ENCODE measurements around the gene THBS1.

THBS1 gene

GRCh38 chr15:39581793-39582285, 960 bp downstream of the THBS1 start:
- peaks cover 53 to 56% of the 10 kb centered on the region in 2 donors for H3K27me3 Mint-ChIP-seq
- H3K4me1 Mint-ChIP-seq, result peaks cover 7 to 16% of the 10 kb centered on the region in 2 donors
- no peak for DNase-seq
- H3K4me3 Mint-ChIP-seq, result peak overlapping the region; percentile 11 to 78
- no peaks in the 10 kb centered on the region for H3K9me3 Mint-ChIP-seq
- ATAC-seq (replicated peaks), result no peak
- H3K27ac Mint-ChIP-seq, result no peak overlapping the region
- H3K36me3 Mint-ChIP-seq, result no peaks in the 10 kb centered on the region

DNA sequence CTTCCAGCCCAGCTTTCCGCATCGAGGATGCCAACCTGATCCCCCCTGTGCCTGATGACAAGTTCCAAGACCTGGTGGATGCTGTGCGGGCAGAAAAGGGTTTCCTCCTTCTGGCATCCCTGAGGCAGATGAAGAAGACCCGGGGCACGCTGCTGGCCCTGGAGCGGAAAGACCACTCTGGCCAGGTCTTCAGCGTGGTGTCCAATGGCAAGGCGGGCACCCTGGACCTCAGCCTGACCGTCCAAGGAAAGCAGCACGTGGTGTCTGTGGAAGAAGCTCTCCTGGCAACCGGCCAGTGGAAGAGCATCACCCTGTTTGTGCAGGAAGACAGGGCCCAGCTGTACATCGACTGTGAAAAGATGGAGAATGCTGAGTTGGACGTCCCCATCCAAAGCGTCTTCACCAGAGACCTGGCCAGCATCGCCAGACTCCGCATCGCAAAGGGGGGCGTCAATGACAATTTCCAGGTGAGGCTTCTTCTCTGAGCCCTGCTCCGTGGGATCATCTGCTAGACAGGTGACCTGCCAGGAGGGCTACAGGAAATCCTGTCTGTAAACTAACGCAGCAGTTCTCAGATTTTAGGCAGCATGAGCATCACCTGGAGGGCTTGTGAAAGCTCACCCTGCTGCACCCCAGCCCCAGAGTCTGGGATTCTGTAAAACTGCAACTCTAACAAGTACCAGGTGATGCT, 1.6 kb downstream of the THBS1 start:
- Mint-ChIP-seq H3K27me3 (peaks cover 49 to 56% of the 10 kb centered on the region in 2 donors), H3K4me3 (no peak overlapping the region), H3K4me1 (peaks cover 7 to 16% of the 10 kb centered on the region in 2 donors), H3K9me3 (no peaks in the 10 kb centered on the region), H3K36me3 (no peaks in the 10 kb centered on the region), H3K27ac (no peak overlapping the region)
- DNase-seq (no peak), ATAC-seq (replicated peaks) (no peak)

GRCh38 chr15:39582977-39583595, 2.2 kb downstream of the THBS1 start:
- Mint-ChIP-seq H3K4me3 (no peak overlapping the region), H3K27ac (no peak overlapping the region), H3K4me1 (peaks cover 7 to 16% of the 10 kb centered on the region in 2 donors), H3K27me3 (peaks cover 49 to 56% of the 10 kb centered on the region in 2 donors), H3K36me3 (no peaks in the 10 kb centered on the region), H3K9me3 (no peaks in the 10 kb centered on the region)
- ATAC-seq (replicated peaks) (no peak), DNase-seq (no peak)

- Mint-ChIP-seq H3K4me3 (no peak overlapping the region), H3K36me3 (no peaks in the 10 kb centered on the region), H3K27ac (no peak overlapping the region), H3K9me3 (no peaks in the 10 kb centered on the region), H3K27me3 (peaks cover 48 to 55% of the 10 kb centered on the region in 2 donors), H3K4me1 (peaks cover 7 to 16% of the 10 kb centered on the region in 2 donors)
- no peak for ATAC-seq (replicated peaks)
- no peak for DNase-seq
Observed at GRCh38 chr15:39583596-39584265, 2.9 kb downstream of the THBS1 start.

- DNase-seq (no peak), ATAC-seq (replicated peaks) (no peak)
- Mint-ChIP-seq H3K36me3 (no peaks in the 10 kb centered on the region), H3K4me3 (no peak overlapping the region), H3K27ac (no peak overlapping the region), H3K27me3 (peaks cover 42 to 49% of the 10 kb centered on the region in 2 donors), H3K4me1 (peaks cover 7 to 16% of the 10 kb centered on the region in 2 donors), H3K9me3 (no peaks in the 10 kb centered on the region)
Observed at GRCh38 chr15:39584266-39584659, 3.4 kb downstream of the THBS1 start.

DNA sequence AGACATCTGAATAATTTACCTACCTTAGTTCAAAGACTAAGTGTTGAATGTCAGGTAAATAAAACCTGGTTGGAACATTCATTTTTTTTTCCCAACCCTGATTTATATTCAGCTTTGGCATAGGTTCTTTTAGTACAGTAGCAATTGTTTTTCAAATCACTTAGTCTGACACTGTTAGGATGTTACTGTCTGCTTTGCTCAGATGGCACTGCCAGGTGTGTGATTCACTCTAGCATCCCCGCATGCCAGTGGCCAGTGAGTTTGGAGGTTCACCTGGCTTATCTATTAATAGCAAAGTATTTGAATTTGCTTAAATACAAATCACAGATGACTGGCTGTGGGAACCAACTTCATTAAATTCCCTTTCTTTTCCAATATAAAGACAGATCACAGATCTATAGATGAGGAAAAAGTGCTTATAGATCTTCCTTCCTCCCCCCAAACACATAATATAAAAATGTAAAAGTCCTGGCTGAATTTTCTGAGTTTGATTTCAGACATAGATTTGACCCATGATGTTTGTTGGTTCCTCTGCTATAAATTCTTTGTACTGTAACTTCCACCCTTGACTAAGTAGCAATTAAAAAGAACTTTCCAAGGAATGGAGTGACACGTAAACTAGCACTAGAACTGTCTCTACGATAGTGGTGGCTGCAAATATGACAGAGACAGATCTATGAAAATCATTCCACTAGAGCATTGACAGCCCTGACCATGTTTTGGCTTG, 3.9 kb downstream of the THBS1 start:
- Mint-ChIP-seq H3K36me3 (no peaks in the 10 kb centered on the region), H3K4me3 (no peak overlapping the region), H3K27me3 (peaks cover 38 to 44% of the 10 kb centered on the region in 2 donors), H3K9me3 (no peaks in the 10 kb centered on the region), H3K4me1 (peaks cover 5 to 13% of the 10 kb centered on the region in 2 donors), H3K27ac (no peak overlapping the region)
- ATAC-seq (replicated peaks) (no peak), DNase-seq (no peak)

DNA sequence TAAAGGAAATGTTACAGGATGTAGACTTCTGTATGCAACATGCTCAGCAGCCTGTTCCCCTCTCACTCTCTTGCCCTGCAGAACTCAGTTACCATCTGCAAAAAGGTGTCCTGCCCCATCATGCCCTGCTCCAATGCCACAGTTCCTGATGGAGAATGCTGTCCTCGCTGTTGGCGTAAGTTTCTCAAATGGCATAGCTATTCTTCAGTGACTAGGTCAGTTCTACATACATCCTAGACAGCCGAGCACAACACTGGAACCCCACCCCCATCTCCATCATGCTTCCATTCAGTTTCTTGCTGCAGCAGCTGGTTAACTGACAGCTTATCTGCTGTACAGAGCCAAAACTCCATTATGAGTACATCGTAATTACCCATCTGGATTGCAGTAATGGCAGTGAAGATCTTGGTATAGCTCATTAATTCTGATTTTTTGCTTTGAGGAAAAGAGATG, 4.5 kb downstream of the THBS1 start:
- Mint-ChIP-seq H3K36me3 (no peaks in the 10 kb centered on the region), H3K27me3 (peaks cover 36 to 38% of the 10 kb centered on the region in 2 donors), H3K9me3 (no peaks in the 10 kb centered on the region), H3K27ac (no peak overlapping the region), H3K4me3 (no peak overlapping the region), H3K4me1 (peaks cover 4 to 11% of the 10 kb centered on the region in 2 donors)
- ATAC-seq (replicated peaks) (no peak), DNase-seq (no peak)

- no peaks in the 10 kb centered on the region for H3K36me3 Mint-ChIP-seq
- H3K9me3 Mint-ChIP-seq, result no peaks in the 10 kb centered on the region
- DNase-seq (no peak), ATAC-seq (replicated peaks) (no peak)
- H3K27ac Mint-ChIP-seq, result no peak overlapping the region
- H3K27me3 Mint-ChIP-seq, result peaks cover 34 to 36% of the 10 kb centered on the region in 2 donors
- no peak overlapping the region for H3K4me3 Mint-ChIP-seq
- H3K4me1 Mint-ChIP-seq, result peaks cover 4 to 9% of the 10 kb centered on the region in 2 donors
Observed at GRCh38 chr15:39585871-39586301, 5.0 kb downstream of the THBS1 start.

DNA sequence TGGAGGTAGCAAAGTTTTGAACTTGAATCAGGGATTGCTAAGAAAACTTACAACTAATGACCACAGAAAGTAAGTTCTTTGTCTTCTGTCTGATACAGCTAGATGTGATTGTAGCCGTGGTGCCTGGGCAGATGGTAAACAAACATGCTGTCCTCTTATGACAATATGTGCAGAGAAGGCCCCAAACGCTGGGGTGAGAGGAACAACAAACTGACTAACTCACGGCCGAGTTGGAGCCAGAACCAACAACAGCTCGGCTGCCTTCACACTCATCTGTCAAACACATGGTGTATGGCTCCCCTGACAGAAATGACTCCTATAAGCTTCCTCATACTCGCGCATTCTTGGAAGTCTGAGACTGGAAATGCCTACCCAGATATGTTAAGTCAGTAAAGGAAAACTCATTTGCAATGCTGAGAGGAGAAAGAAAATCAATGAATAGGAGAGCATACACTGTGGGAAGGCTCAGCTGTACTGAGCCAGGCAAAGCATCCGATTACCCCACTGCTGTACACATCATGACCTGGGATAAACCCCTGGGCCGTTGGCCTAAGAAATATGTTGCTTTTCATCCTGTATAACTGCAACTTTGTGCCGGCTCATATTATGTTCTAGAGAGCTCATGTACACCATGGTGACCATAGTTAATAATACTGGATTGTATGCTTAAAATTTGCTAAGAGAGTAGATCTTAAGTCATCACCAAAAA, 5.7 kb downstream of the THBS1 start:
- ATAC-seq (replicated peaks) (no peak), DNase-seq (no peak)
- no peak overlapping the region for H3K4me3 Mint-ChIP-seq
- H3K36me3 Mint-ChIP-seq, result no peaks in the 10 kb centered on the region
- H3K27me3 Mint-ChIP-seq, result peaks cover 29 to 32% of the 10 kb centered on the region in 2 donors
- no peak overlapping the region for H3K27ac Mint-ChIP-seq
- peaks cover under 1 to 3% of the 10 kb centered on the region in 2 donors for H3K4me1 Mint-ChIP-seq
- H3K9me3 Mint-ChIP-seq, result no peaks in the 10 kb centered on the region

DNA sequence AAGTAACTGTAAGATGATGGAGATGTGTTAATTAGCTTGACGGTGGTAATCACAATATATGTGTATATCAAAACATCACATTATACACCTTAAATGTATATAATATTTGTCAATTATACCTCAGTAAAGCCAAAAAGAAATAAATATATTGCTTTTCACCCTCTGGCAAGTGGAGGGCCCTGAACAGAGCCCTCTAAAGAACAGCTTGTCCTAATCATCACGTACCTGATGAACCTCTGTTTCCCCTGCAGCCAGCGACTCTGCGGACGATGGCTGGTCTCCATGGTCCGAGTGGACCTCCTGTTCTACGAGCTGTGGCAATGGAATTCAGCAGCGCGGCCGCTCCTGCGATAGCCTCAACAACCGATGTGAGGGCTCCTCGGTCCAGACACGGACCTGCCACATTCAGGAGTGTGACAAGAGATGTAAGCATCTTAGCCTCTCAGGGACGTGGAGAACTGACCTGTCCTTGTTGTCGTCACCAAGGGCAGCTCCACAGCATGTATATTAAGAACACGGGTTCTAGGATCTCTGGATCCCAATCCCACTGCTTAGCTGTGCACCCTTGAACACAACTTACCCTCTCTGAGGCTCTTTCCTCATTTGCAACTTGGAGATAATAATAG, 6.3 kb downstream of the THBS1 start:
- H3K4me1 Mint-ChIP-seq, result no peaks in the 10 kb centered on the region
- no peak overlapping the region for H3K4me3 Mint-ChIP-seq
- peaks cover 22 to 25% of the 10 kb centered on the region in 2 donors for H3K27me3 Mint-ChIP-seq
- H3K36me3 Mint-ChIP-seq, result no peaks in the 10 kb centered on the region
- no peaks in the 10 kb centered on the region for H3K9me3 Mint-ChIP-seq
- no peak overlapping the region for H3K27ac Mint-ChIP-seq
- DNase-seq (no peak), ATAC-seq (replicated peaks) (no peak)

DNA sequence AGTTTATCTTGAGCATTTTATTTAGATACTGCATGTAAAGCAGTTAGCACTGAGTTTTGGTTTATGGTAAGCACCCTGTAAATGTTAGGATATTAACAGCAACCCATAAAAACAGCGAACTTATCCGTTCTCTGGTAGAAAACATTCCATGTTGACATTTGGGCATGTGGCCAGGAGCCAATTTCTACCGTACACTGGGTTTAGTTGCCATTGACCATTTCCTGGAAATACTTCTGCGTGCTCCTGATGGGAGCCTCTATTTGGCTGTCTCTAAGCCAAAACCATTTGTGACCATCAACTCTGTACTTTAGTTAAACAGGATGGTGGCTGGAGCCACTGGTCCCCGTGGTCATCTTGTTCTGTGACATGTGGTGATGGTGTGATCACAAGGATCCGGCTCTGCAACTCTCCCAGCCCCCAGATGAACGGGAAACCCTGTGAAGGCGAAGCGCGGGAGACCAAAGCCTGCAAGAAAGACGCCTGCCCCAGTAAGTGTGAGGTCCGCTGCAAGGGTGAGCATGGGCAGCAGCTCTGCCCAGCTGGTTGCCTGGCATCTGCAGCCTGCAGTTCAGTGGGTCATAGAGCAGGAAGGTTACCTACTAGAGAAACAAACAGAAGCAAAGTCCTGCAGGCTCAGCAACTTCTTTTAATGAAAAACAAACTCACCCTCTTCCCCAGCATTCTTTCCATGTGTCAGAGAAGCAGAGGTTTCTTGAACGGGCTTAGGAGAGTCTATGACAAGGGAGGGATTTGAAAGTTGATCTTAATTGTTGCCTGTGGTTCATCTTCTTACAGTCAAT, 7.1 kb downstream of the THBS1 start:
- ATAC-seq (replicated peaks) (no peak), DNase-seq (no peak)
- H3K4me3 Mint-ChIP-seq, result no peak overlapping the region
- H3K4me1 Mint-ChIP-seq, result no peaks in the 10 kb centered on the region
- peaks cover 15 to 18% of the 10 kb centered on the region in 2 donors for H3K27me3 Mint-ChIP-seq
- H3K36me3 Mint-ChIP-seq, result no peaks in the 10 kb centered on the region
- H3K27ac Mint-ChIP-seq, result no peak overlapping the region
- H3K9me3 Mint-ChIP-seq, result no peaks in the 10 kb centered on the region

GRCh38 chr15:39588531-39589192, 7.8 kb downstream of the THBS1 start:
- Mint-ChIP-seq H3K36me3 (no peaks in the 10 kb centered on the region), H3K4me3 (no peak overlapping the region), H3K9me3 (no peaks in the 10 kb centered on the region), H3K27me3 (peaks cover 10 to 11% of the 10 kb centered on the region in 2 donors), H3K4me1 (no peaks in the 10 kb centered on the region), H3K27ac (no peak overlapping the region)
- DNase-seq (no peak), ATAC-seq (replicated peaks) (no peak)

Data from stimulated activated naive B cell treated with anti-CD40 and anti-IgM and Interleukin-4, amounts not matched to agents 10 μg/mL and 1 μg/mL and 100 μg/mL, for 72 hours (primary cell).